Pancreas (tissue), 10 donors: ENCODE measurements around the gene PRR12. TPM values are rescaled to one million over a fixed set of nuclear protein-coding genes. Genes with fewer than 3 reads are reported as not detected.

Experiments
- ATAC-seq, 4 donors: fragments of 200-7000 bp; cut with Tn5 transposase; one replicate each; pipeline versions ENCODE4 v1.8.0 to v1.9.1; 2020; ENCODE audit warnings: mild to moderate bottlenecking in 4 of 4, moderate library complexity in 4 of 4
- DNase-seq, 6 donors: peaks; one replicate each; pipeline ENCODE4 v3.0.0-alpha.2; 2020
- FAIRE-seq: peaks from 2 replicates; lab custom pipeline; 2012; peaks lifted over from hg19 to GRCh38; lab: Jason Lieb, UNC
- H3K27ac ChIP-seq, 4 donors: fragments of 200-600 bp; sonication (generic); 1 replicate in 3 of 4; 2 replicates in 1 of 4; pipeline versions ENCODE4 v1.5.0 to v1.8.0; 2020
- H3K27me3 ChIP-seq, 4 donors: fragments of 200-600 bp; one replicate each; pipeline ENCODE4 v1.8.0; 2021
- H3K36me3 ChIP-seq, 3 donors: fragments of 200-600 bp; sonication (generic) in 1 of 3; one replicate each; pipeline versions ENCODE4 v1.5.0 to v1.8.0; 2020 to 2021
- H3K4me1 ChIP-seq, 3 donors: fragments of 200-600 bp; one replicate each; pipeline ENCODE4 v1.8.0; 2021
- H3K4me3 ChIP-seq, 4 donors: fragments of 200-600 bp; sonication (generic) in 2 of 4; one replicate each; pipeline versions ENCODE4 v1.5.0 to v1.8.0; 2020 to 2021
- H3K9me3 ChIP-seq, 4 donors: fragments of 200-600 bp; one replicate each; pipeline ENCODE4 v1.8.0; 2021
- CTCF ChIP-seq, 4 donors: fragments of 200-600 bp; sonication (generic) in 3 of 4; IDR thresholded peaks; one replicate each; pipeline versions ENCODE4 v1.5.0 to v1.8.0; 2021; ENCODE audit warnings: antibody characterized with exemption in 4 of 4
- WGBS, 2 donors: extraction: QIAGEN DNeasy Blood & Tissue Kit; methylation state at CpG; one replicate each; pipeline ENCODE4 v1.1.7; 2013; 5-methylcytosine and 5-hydroxymethylcytosine counted together
- intact Hi-C, 3 donors: fragments of 100-400 bp; cut with DNase I; formaldehyde crosslinking; loops; one replicate each; pipeline versions ENCODE4 v1.11.1 to v1.14.2; 2022
- polyA plus RNA-seq, 2 donors: library from polyadenylated mRNA; stranded (reverse); fragments of 200-250 nt; gene quantifications; one replicate each; pipeline ENCODE4 v1.2.3, GENCODE V29; 2013
- total RNA-seq, 6 donors: library from RNA; stranded (reverse); fragmentation: NEBNext Ultra II Directional in 4 of 6; extraction: Animal tissue kit (Norgen Biotek cat#: 25700) in 4 of 6; gene quantifications; one replicate each; pipeline versions ENCODE4 v1.2.1 to v1.2.4, GENCODE V29; 2021 to 2023
- donor health status: healthy with polysubstance abuse.
- donor health status: DM: no; HTN: no; CAD: no; lungs with moderate emphysema.
- donor health status: DM: no; HTN: no; CAD: no.
- donor health status: control.
- donor health status: control.
- donor health status: Bipolar disorder and iron deficiency.
- donor health status: DM: yes; HTN: yes; CAD: no.
- donor health status: DM: no; HTN: no; CAD: no.
- donor health status: DM: no; HTN: no; CAD: no.
- donor health status: DM: yes; HTN: yes; CAD: no.

Gene PRR12
- total and polyA plus RNA-seq, 8 donors, result 8.3 to 18.9 (median 11.1) TPM

- FAIRE-seq, result no peak
- H3K4me3 ChIP-seq, result peak overlapping the region in 1 of 4 donors; percentile 4
- H3K27me3 ChIP-seq, result no peaks in the 10 kb centered on the region
- peaks cover 0 to 4% (median 0%) of the 10 kb centered on the region in 3 donors for H3K36me3 ChIP-seq
- intact Hi-C loops, result no loop called here
- peak; percentile 56 to 67 (median 64) for ATAC-seq
- H3K27ac ChIP-seq, result peak overlapping the region; percentile 13 to 88 (median 68)
- 32 to 33% methylated on average over 10 of the region's 10 CpGs for WGBS, 2 donors
- H3K4me1 ChIP-seq, result peaks cover 0 to 19% (median 6%) of the 10 kb centered on the region in 3 donors
- no peak for TF ChIP-seq CTCF (IDR thresholded peaks at IDR 0.05)
- peak in 5 of 6 donors; percentile 80 to 87 (median 82) for DNase-seq
- H3K9me3 ChIP-seq, result no peaks in the 10 kb centered on the region
Measured at GRCh38 chr19:49553451-49554271, 37.3 kb upstream of the PRR12 start.

- Histone ChIP-seq H3K27ac (peak overlapping the region; percentile 13 to 88 (median 68)), H3K36me3 (peaks cover 0 to 4% (median 0%) of the 10 kb centered on the region in 3 donors), H3K9me3 (no peaks in the 10 kb centered on the region), H3K4me3 (peak overlapping the region in 1 of 4 donors; percentile 28), H3K27me3 (no peaks in the 10 kb centered on the region), H3K4me1 (peaks cover 0 to 20% (median 10%) of the 10 kb centered on the region in 3 donors)
- intact Hi-C loops, result no loop called here
- FAIRE-seq, result no peak
- DNase-seq, result peak in 3 of 6 donors; percentile 32 to 51 (median 41)
- TF ChIP-seq CTCF (IDR thresholded peaks at IDR 0.05), result no peak
- no peak for ATAC-seq
- WGBS, 2 donors, result 48 to 50% methylated on average over 17 of the region's 17 CpGs
Measured at GRCh38 chr19:49554701-49555181, 36.2 kb upstream of the PRR12 start.

- Histone ChIP-seq H3K27me3 (no peaks in the 10 kb centered on the region), H3K36me3 (peaks cover 0 to 4% (median 0%) of the 10 kb centered on the region in 3 donors), H3K4me3 (peak overlapping the region; percentile 23 to 48 (median 37)), H3K9me3 (no peaks in the 10 kb centered on the region), H3K27ac (peak overlapping the region; percentile 76 to 90 (median 86)), H3K4me1 (peaks cover 0 to 30% (median 15%) of the 10 kb centered on the region in 3 donors)
- 40 to 45% methylated on average over 45 to 48 of the region's 53 CpGs for WGBS, 2 donors
- no peak for TF ChIP-seq CTCF (IDR thresholded peaks at IDR 0.05)
- ATAC-seq (peak; percentile 49 to 73 (median 68)), FAIRE-seq (no peak), DNase-seq (peak; percentile 87 to 95 (median 92))
- intact Hi-C loops, result no loop called here
Measured at GRCh38 chr19:49555600-49556411, 35.2 kb upstream of the PRR12 start.

- ATAC-seq (peak; percentile 65 to 71 (median 68)), DNase-seq (peak; percentile 85 to 95 (median 93)), FAIRE-seq (no peak)
- Histone ChIP-seq H3K27ac (peak overlapping the region; percentile 76 to 90 (median 82)), H3K9me3 (no peaks in the 10 kb centered on the region), H3K4me1 (peaks cover 0 to 34% (median 15%) of the 10 kb centered on the region in 3 donors), H3K4me3 (peak overlapping the region; percentile 23 to 48 (median 37)), H3K27me3 (no peaks in the 10 kb centered on the region), H3K36me3 (peaks cover 0 to 4% (median 0%) of the 10 kb centered on the region in 3 donors)
- WGBS, 2 donors, result 42 to 43% methylated on average over 57 to 66 of the region's 66 CpGs
- no peak for TF ChIP-seq CTCF (IDR thresholded peaks at IDR 0.05)
- intact Hi-C loops, result no loop called here
Measured at GRCh38 chr19:49556412-49557398, 34.3 kb upstream of the PRR12 start.
